ENCODE data around the gene IFRD2. TPM values are rescaled to one million over a fixed set of nuclear protein-coding genes. Genes with fewer than 3 reads are reported as not detected.

The IFRD2 gene
- total and polyA plus RNA-seq, 9 of the 15 experiments (the other 6 are each of a cell fraction or from before 2014, with no cell fraction given): 30.5 to 115 (median 52.8) TPM

- TF ChIP-seq KDM1A (IDR thresholded peaks at IDR 0.05) (no peak), MTA1 (IDR thresholded peaks at IDR 0.05; ENCODE audit: borderline replicate concordance) (0 out of 2 replicates have a peak, but pooled peaks have one; percentile 15), ZNF224 (CRISPR knock-in tag; IDR thresholded peaks at IDR 0.05) (no peak), RHOXF2B (CRISPR knock-in tag; conservative IDR thresholded peaks at IDR 0.05) (no peak)
Measured at GRCh38 chr3:50274371-50275104, 17.7 kb downstream of the IFRD2 start (continued).

- in situ Hi-C loops (cut with MboI): loop anchor here (5.0 kb wide), 2 partner anchors 46 to 81 kb away; partner anchors contain the start of gene GNAT1
- 29% methylated on average over 10 of the region's 31 CpGs for WGBS (ENCODE audit: insufficient coverage, low coverage, missing lambda C conversion rate)
- Histone ChIP-seq H4K20me1 (replicated peaks; ENCODE audit: control insufficient read depth, insufficient read depth, low read length) (no peaks in the 10 kb centered on the region; the same call in 1 of the 2 replicates), H3K27ac (ENCODE audit: extremely low read depth, low read depth, low read length) (no peak overlapping the region), H3K4me2 (ENCODE audit: insufficient read depth, low read length) (peak overlapping the region; percentile 43; the same call in 1 of the 2 replicates), H3K4me1 (replicated peaks in 1 of 2; ENCODE audit: control insufficient read depth in 2 of 2, insufficient read depth in 2 of 2, low read length in 2 of 2) (peaks cover 4 to 61% of the 10 kb centered on the region in 2 experiments; a peak in 3 of 5 replicates), H3K79me2 (ENCODE audit: control insufficient read depth, insufficient read depth, low read length) (no peaks in the 10 kb centered on the region), H3K36me3 (ENCODE audit: control insufficient read depth, insufficient read depth, low read length) (no peaks in the 10 kb centered on the region), H3K27me3 (ENCODE audit: control insufficient read depth in 2 of 2, insufficient read depth in 2 of 2, low read length in 2 of 2) (no peaks in the 10 kb centered on the region), H3K4me3 (no peak overlapping the region; the same call in 1 of the 2 replicates), H3K9me1 (ENCODE audit: control insufficient read depth, insufficient read depth, low read length) (no peaks in the 10 kb centered on the region), H3K9me3 (replicated peaks; ENCODE audit: control insufficient read depth, insufficient read depth, low read depth, low read length) (no peaks in the 10 kb centered on the region), H3K9ac (ENCODE audit: insufficient read depth in 1 of 2, low read depth in 2 of 2, low read length in 2 of 2) (peak overlapping the region in 1 of 2 experiments; percentile 93; a peak in 1 of 4 replicates), H2AFZ (ENCODE audit: low read depth, low read length) (no peak overlapping the region; the same call in 1 of the 2 replicates)
- ATAC-seq (no peak), FAIRE-seq (no peak), DNase-seq (ENCODE audit: extremely low read depth in 1 of 4, low spot score in 3 of 4) (no peak)
- ChIA-PET POLR2A (no interaction called here), CTCF (ENCODE audit: low intra/inter-chr PET ratio) (interaction anchor here (0.6 to 4.1 kb wide), 6 partner anchors 14 to 82 kb away, joined by 3 to 37 read pairs (median 10); partner anchors contain the start of gene GNAT1)
- BruUV-seq (replicated peaks): no TSS peak
- intact Hi-C loops (cut with micrococcal nuclease): loop anchor here (1.0 to 5.0 kb wide), 4 partner anchors 46 to 151 kb away; no protein-coding TSS in a partner anchor
- TF ChIP-seq MXD1 (CRISPR knock-in tag; IDR thresholded peaks at IDR 0.05; ENCODE audit: borderline replicate concordance, poor library complexity, severe bottlenecking) (no peak), DMBX1 (CRISPR knock-in tag; IDR thresholded peaks at IDR 0.05; ENCODE audit: borderline replicate concordance) (no peak), KAT7 (CRISPR knock-in tag; IDR thresholded peaks at IDR 0.05; ENCODE audit: borderline replicate concordance) (no peak), MBD1 (CRISPR knock-in tag; IDR thresholded peaks at IDR 0.05) (no peak), CREB3 (tag; conservative IDR thresholded peaks at IDR 0.05; ENCODE audit: low read depth) (no peak), CBFA2T2 (conservative IDR thresholded peaks at IDR 0.05) (no peak), E2F1 (CRISPR knock-in tag; IDR thresholded peaks at IDR 0.05) (no peak), ZNF707 (CRISPR knock-in tag; conservative IDR thresholded peaks at IDR 0.05) (no peak), PHTF2 (CRISPR knock-in tag; IDR thresholded peaks at IDR 0.05) (no peak), DACH1 (IDR thresholded peaks at IDR 0.05; ENCODE audit: partially characterized antibody) (no peak), BDP1 (IDR thresholded peaks at IDR 0.05; ENCODE audit: insufficient read depth, insufficient read length) (no peak), KLF16 (IDR thresholded peaks at IDR 0.05) (no peak)
Measured at GRCh38 chr3:50273689-50274065, 18.6 kb downstream of the IFRD2 start.
